Fibroblast of villous mesenchyme (primary cell): ENCODE measurements around the gene C19orf12. TPM values are rescaled to one million over a fixed set of nuclear protein-coding genes. Genes with fewer than 3 reads are reported as not detected.

Source experiments
- DNase-seq: peaks from one replicate; pipeline ENCODE4 v3.0.0-alpha.2; 2010; ENCODE audit warnings: low read depth
- H3K4me3 ChIP-seq: 2 replicates; pipeline ENCODE4 v1.5.1; 2011; ENCODE audit warnings: low read depth, mild to moderate bottlenecking, low read length
- total RNA-seq: library from RNA; depleted of rRNA; stranded (reverse); fragments of >200 nt; gene quantifications from 2 replicates; pipeline ENCODE4 v1.2.3, GENCODE V29; 2012
- TF ChIP-seq, protein P1 (sequence below): IDR thresholded peaks from 2 replicates; pipeline ENCODE4 v1.5.1; 2012; ENCODE audit warnings: low read depth, mild to moderate bottlenecking, low read length; ENCODE audit not compliant: insufficient read depth

Gene C19orf12
- total RNA-seq, 1 donor: 38.4 TPM

DNA sequence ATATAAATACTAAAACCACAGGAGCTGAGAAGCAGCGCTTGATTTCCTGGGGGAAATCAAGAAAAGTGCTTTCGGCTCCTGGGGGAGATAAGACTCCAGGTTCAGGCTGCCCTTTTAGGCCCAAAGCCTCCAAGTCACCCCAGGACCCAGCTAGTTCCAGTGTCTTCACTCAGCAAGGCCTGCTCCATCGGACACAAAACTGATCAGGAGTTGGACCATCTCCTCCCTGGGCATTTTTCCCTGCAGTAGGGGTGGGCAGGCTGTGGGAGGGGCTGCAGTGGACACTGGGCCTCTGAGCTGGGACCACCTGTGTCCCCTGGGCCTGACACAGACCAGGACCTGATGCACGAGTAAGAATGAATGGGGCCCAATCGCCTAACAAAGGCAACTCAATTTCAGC is 15.2 kb downstream of the C19orf12 start:
- TF ChIP-seq, protein P1, sequence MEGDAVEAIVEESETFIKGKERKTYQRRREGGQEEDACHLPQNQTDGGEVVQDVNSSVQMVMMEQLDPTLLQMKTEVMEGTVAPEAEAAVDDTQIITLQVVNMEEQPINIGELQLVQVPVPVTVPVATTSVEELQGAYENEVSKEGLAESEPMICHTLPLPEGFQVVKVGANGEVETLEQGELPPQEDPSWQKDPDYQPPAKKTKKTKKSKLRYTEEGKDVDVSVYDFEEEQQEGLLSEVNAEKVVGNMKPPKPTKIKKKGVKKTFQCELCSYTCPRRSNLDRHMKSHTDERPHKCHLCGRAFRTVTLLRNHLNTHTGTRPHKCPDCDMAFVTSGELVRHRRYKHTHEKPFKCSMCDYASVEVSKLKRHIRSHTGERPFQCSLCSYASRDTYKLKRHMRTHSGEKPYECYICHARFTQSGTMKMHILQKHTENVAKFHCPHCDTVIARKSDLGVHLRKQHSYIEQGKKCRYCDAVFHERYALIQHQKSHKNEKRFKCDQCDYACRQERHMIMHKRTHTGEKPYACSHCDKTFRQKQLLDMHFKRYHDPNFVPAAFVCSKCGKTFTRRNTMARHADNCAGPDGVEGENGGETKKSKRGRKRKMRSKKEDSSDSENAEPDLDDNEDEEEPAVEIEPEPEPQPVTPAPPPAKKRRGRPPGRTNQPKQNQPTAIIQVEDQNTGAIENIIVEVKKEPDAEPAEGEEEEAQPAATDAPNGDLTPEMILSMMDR: no peak

DNA sequence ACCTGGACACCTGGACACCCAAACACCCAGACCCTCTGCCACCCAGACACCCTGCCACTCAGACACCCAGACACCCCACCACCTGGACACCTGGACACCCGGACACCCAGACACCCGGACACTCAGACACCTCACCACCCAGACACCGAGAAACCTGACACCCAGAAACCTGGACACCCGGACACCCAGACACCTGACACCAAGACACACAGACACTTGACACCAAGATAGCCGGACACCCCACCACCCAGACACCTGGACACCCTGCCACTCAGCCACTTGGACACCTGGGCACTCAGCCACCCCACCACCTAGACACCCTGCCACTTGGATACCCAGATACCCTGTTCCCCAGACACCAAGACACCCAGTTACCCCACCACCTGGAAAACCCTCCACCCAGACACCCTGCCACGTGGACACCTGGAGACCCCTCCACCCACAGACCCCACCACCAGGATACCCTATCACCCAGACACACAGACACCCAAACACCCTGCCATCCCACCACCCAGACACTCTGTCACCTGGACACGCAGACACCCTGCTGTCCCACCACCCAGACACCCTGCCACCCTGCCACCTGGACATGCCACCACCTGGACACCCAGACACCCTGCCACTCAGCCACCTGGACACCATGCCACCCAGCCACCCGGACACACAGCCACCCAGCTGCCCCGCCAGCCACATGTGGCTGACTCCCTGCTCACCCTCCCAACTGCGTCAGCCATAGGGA is 17.4 kb downstream of the C19orf12 start:
- no peak overlapping the region for H3K4me3 ChIP-seq
- TF ChIP-seq, protein P1: no peak
- no peak for DNase-seq

More for the DNA sequence above, 15.2 kb downstream of the C19orf12 start:
- no peak overlapping the region for H3K4me3 ChIP-seq
- DNase-seq: no peak

DNA sequence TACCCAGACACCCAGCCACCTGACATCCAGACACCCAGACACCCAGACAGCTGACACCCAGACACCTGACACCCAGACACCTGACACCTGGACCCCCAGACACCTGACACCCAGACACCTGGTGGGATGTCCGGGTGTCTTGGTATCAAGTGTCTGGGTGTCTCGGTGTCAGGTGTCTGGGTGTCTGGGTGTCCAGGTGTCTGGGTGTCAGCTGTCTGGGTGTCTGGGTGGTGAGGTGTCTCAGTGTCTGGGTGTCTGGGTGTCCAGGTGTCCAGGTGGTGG is 18.6 kb downstream of the C19orf12 start:
- TF ChIP-seq, protein P1: no peak

DNA sequence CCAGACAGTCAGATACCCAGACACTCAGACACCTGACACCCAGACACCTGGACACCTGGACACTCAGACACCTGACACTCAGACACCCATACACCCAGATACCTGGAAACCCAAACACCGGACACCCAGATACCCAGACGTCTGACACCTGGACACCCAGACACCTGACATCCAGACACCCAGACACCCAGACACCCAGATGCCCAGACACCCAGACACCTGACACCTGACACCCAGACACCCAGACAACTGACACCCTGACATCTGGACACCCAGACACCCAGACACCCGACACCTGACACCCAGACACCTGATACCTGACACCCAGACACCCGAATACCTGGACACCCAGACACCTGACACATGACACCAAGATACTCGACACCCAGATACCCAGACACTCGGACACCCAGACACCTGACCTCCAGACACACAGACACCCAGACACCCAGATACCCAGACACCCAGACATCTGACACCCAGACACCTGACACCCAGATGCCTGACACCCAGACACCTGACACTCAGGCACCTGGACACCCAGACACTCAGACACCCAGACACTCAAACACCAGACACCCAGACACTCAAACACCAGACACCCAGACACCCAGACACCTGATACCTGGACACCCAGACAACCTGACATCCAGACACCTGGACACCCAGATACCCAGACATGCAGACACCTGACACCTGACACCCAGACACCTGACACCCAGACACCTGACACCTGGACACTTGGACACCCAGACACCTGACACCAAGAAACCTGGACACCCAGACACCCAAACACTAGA is 19.1 kb downstream of the C19orf12 start:
- DNase-seq: no peak
- TF ChIP-seq, protein P1: no peak
- H3K4me3 ChIP-seq: no peak overlapping the region

More for the DNA sequence above, 18.6 kb downstream of the C19orf12 start:
- no peak overlapping the region for H3K4me3 ChIP-seq
- DNase-seq: no peak

GRCh38 chr19:29694669-29695627 is 20.1 kb downstream of the C19orf12 start:
- DNase-seq: peak; percentile 76
- no peak overlapping the region for H3K4me3 ChIP-seq
- TF ChIP-seq, protein P1: peak; percentile 90

GRCh38 chr19:29694161-29694560 is 20.9 kb downstream of the C19orf12 start:
- TF ChIP-seq, protein P1: no peak

More at GRCh38 chr19:29694161-29694560, 20.9 kb downstream of the C19orf12 start:
- DNase-seq: no peak
- H3K4me3 ChIP-seq: no peak overlapping the region
